HepG2 (cell line): ENCODE results near the gene CRNN. TPM values are rescaled to one million over a fixed set of nuclear protein-coding genes. Genes with fewer than 3 reads are reported as not detected.

ENCODE experiments used
- ATAC-seq: fragments of 200-7000 bp; cut with Tn5 transposase; 3 replicates; pipeline ENCODE4 v1.9.1; 2020; ENCODE audit warnings: mild to moderate bottlenecking, moderate library complexity
- BruUV-seq: library from RNA; stranded (reverse); fragments of 400-500 nt; replicated peaks from 2 replicates; lab custom pipeline; 2021; lab: Mats Ljungman, UMichigan
- CTCF ChIA-PET: fragments of 300-600 bp; formaldehyde crosslinking; extraction: SDS; loops from one replicate; lab custom pipeline; 2021; ENCODE audit warnings: low total read pairs, inconsistent platforms, low intra/inter-chr PET ratio; lab: Yijun Ruan, JAX
- POLR2A ChIA-PET: fragments of 350-600 bp; sonication (Branson Sonifier 250); formaldehyde crosslinking; loops from one replicate; lab custom pipeline; 2020; ENCODE audit warnings: antibody characterized with exemption, inconsistent platforms; lab: Yijun Ruan, JAX
- DNase-seq: peaks from one replicate; pipeline ENCODE4 v3.0.0-alpha.2; 2015; ENCODE audit warnings: low spot score
- FAIRE-seq: peaks from 3 replicates; lab custom pipeline; 2011; peaks lifted over from hg19 to GRCh38; lab: Jason Lieb, UNC
- H2AFZ ChIP-seq: one replicate; pipeline ENCODE4 v1.6.1; 2011; ENCODE audit warnings: low read length, inconsistent platforms
- H3K27ac ChIP-seq: fragments of 300-600 bp; 3 replicates; pipeline ENCODE4 v1.8.0; 2011; ENCODE audit warnings: mixed run types, mild to moderate bottlenecking, mixed read lengths, low read length, inconsistent platforms; ENCODE audit not compliant: insufficient read depth; ENCODE audit errors: extremely low read length
- H3K27me3 ChIP-seq, 2 experiments: fragments of 200-600 bp in 1 of 2; 2 replicates in 1 of 2; 3 replicates in 1 of 2; pipeline versions ENCODE4 v1.6.0 to v1.8.0; 2011; ENCODE audit warnings: low read length in 2 of 2, mild to moderate bottlenecking in 2 of 2, moderate library complexity in 2 of 2, inconsistent platforms in 1 of 2; ENCODE audit not compliant: insufficient read depth in 2 of 2, control insufficient read depth in 1 of 2
- H3K36me3 ChIP-seq, 2 experiments: fragments of 200-600 bp in 1 of 2; replicated peaks in 1 of 2; 2 replicates in 1 of 2; 3 replicates in 1 of 2; pipeline versions ENCODE4 v1.5.1 to v1.8.0; 2011; ENCODE audit warnings: low read length in 2 of 2, inconsistent platforms in 1 of 2; ENCODE audit not compliant: insufficient read depth in 2 of 2, control insufficient read depth in 1 of 2
- H3K4me1 ChIP-seq: 2 replicates; pipeline ENCODE4 v1.5.1; 2012; ENCODE audit warnings: low read length, inconsistent platforms; ENCODE audit not compliant: insufficient read depth
- H3K4me2 ChIP-seq: 2 replicates; pipeline ENCODE4 v1.6.0; 2011; ENCODE audit warnings: low read depth, low read length, inconsistent platforms
- H3K4me3 ChIP-seq, 3 experiments: fragments of 200-600 bp in 1 of 3; sonication (generic), shearing (Covaris generic) in 1 of 3; replicated peaks in 1 of 3; 2 replicates each; pipeline ENCODE4 v1.5.1; 2011 to 2016; ENCODE audit warnings: low read length in 3 of 3, inconsistent platforms in 2 of 3, low read depth in 2 of 3, mild to moderate bottlenecking in 2 of 3, control low read depth in 1 of 3, mixed read lengths in 1 of 3; ENCODE audit not compliant: insufficient read depth in 1 of 3
- H3K79me2 ChIP-seq: one replicate; pipeline ENCODE4 v1.6.1; 2011; ENCODE audit warnings: low read length, inconsistent platforms; ENCODE audit not compliant: insufficient read depth
- H3K9ac ChIP-seq: 2 replicates; pipeline ENCODE4 v1.6.0; 2011; ENCODE audit warnings: mild to moderate bottlenecking, low read depth, low read length, inconsistent platforms; ENCODE audit not compliant: insufficient read depth
- H3K9me3 ChIP-seq: 2 replicates; pipeline ENCODE4 v1.5.1; 2012; ENCODE audit warnings: mild to moderate bottlenecking, low read length
- H4K20me1 ChIP-seq: 2 replicates; pipeline ENCODE4 v1.6.0; 2011; ENCODE audit warnings: inconsistent platforms, mild to moderate bottlenecking, low read length, moderate library complexity; ENCODE audit not compliant: insufficient read depth
- CTCF ChIP-seq: sonication (generic); formaldehyde crosslinking; IDR thresholded peaks from 2 replicates; pipeline ENCODE4 v1.5.0; 2020; ENCODE audit warnings: mild to moderate bottlenecking, missing genetic modification reagents, moderate library complexity
- MAZ ChIP-seq, 2 experiments: sonication (generic) in 1 of 2; formaldehyde crosslinking in 1 of 2; IDR thresholded peaks; 2 replicates each; pipeline versions ENCODE4 v1.5.0 to v1.6.1; 2012 to 2020; ENCODE audit warnings: low read depth in 2 of 2, mild to moderate bottlenecking in 2 of 2, borderline replicate concordance in 1 of 2, improper control_type of control experiment in 1 of 2, low read length in 1 of 2, missing genetic modification reagents in 1 of 2, moderate library complexity in 1 of 2
- ONECUT2 ChIP-seq: sonication (generic); formaldehyde crosslinking; IDR thresholded peaks from 2 replicates; pipeline ENCODE4 v1.4.0; 2020; ENCODE audit warnings: missing genetic modification reagents
- SMC3 ChIP-seq: IDR thresholded peaks from 2 replicates; pipeline ENCODE4 v1.6.1; 2011; ENCODE audit warnings: low read length, improper control_type of control experiment
- SNAPC2 ChIP-seq: sonication (generic); formaldehyde crosslinking; IDR thresholded peaks from 2 replicates; pipeline ENCODE4 v1.8.1; 2022; ENCODE audit warnings: mild to moderate bottlenecking, missing genetic modification reagents
- STAG1 ChIP-seq: sonication (generic); formaldehyde crosslinking; IDR thresholded peaks from 2 replicates; pipeline ENCODE4 v1.4.0; 2020; ENCODE audit warnings: missing genetic modification reagents
- TCF12 ChIP-seq, 2 experiments: fragments of 450-650 bp in 1 of 2; sonication (generic) in 1 of 2; formaldehyde crosslinking in 1 of 2; IDR thresholded peaks; 2 replicates each; pipeline versions ENCODE4 v1.6.1 to v1.8.0; 2017 to 2022; ENCODE audit warnings: antibody characterized with exemption in 1 of 2, mild to moderate bottlenecking in 1 of 2, missing genetic modification reagents in 1 of 2, moderate library complexity in 1 of 2
- U2AF2 ChIP-seq: fragments of 200-400 bp; formaldehyde crosslinking; IDR thresholded peaks from 2 replicates; pipeline ENCODE4 v1.6.1; 2017; ENCODE audit warnings: low read depth, mild to moderate bottlenecking, low read length
- ZNF230 ChIP-seq: sonication (generic); formaldehyde crosslinking; IDR thresholded peaks from 2 replicates; pipeline ENCODE4 v1.4.0; 2020; ENCODE audit warnings: mild to moderate bottlenecking, missing genetic modification reagents
- ZNF607 ChIP-seq: sonication (generic); formaldehyde crosslinking; IDR thresholded peaks from 2 replicates; pipeline ENCODE4 v1.5.1; 2020; ENCODE audit warnings: missing genetic modification reagents, mild to moderate bottlenecking, borderline replicate concordance
- WGBS: methylation state at CpG from one replicate; pipeline ENCODE4 v1.1.6; 2017; ENCODE audit warnings: low lambda C conversion rate; 5-methylcytosine and 5-hydroxymethylcytosine counted together
- in situ Hi-C: cut with HindIII; loops from 2 replicates; pipeline ENCODE4 v1.10.0; 2017; ENCODE audit warnings: low pct_unique_long_range_greater_than_20kb; ENCODE audit not compliant: extremely low pct_ligation_motif_present
- intact Hi-C: fragments of 100-400 bp; cut with micrococcal nuclease; formaldehyde crosslinking; loops from one replicate; pipeline ENCODE4 v1.10.0; 2022; ENCODE audit not compliant: unreplicated experiment
- polyA plus RNA-seq, 8 experiments: library from polyadenylated mRNA; depleted of rRNA in 3 of 8; stranded (reverse) in 7 of 8; unstranded in 1 of 8; fragments of >200 nt; fragmentation: Illumina TruSeq in 4 of 8; extraction: Trizol in 4 of 8; gene quantifications; 2 replicates each; pipeline versions ENCODE4 v1.2.1 to v1.2.3, GENCODE V29; 2011 to 2016; ENCODE audit warnings: low read depth in 4 of 8, missing spikeins in 1 of 8, mixed read lengths in 1 of 8; ENCODE audit not compliant: insufficient read depth in 1 of 8
- total RNA-seq, 5 experiments: library from RNA; depleted of rRNA; stranded (reverse); fragments of >200 nt; fragmentation: Illumina TruSeq; extraction: Trizol; gene quantifications; 2 replicates each; pipeline ENCODE4 v1.2.3, GENCODE V29; 2016; ENCODE audit warnings: low read depth in 1 of 5
- TF ChIP-seq, protein P1 (sequence below): IDR thresholded peaks from 2 replicates; pipeline ENCODE4 v1.6.1; 2016; ENCODE audit warnings: missing biosample characterization, missing genetic modification reagents, low read depth
- TF ChIP-seq, protein P2 (sequence below), 2 experiments: sonication (generic) in 1 of 2; formaldehyde crosslinking in 1 of 2; IDR thresholded peaks; 2 replicates each; pipeline versions ENCODE4 v1.4.0 to v1.6.1; 2018 to 2020; ENCODE audit warnings: missing genetic modification reagents in 2 of 2, borderline replicate concordance in 1 of 2, low read depth in 1 of 2, mild to moderate bottlenecking in 1 of 2, missing biosample characterization in 1 of 2

CRNN gene
- total and polyA plus RNA-seq, 2 of the 13 experiments (the other 11 are each of a cell fraction or from before 2014, with no cell fraction given) = not detected

- WGBS = under 1% methylated on average over 7 of the region's 8 CpGs
- Histone ChIP-seq H4K20me1 (no peaks in the 10 kb centered on the region), H3K27me3 (no peaks in the 10 kb centered on the region), H3K9me3 (no peaks in the 10 kb centered on the region), H3K4me3 (no peak overlapping the region), H3K36me3 (no peaks in the 10 kb centered on the region), H3K4me2 (no peak overlapping the region), H3K79me2 (no peaks in the 10 kb centered on the region), H3K27ac (no peak overlapping the region), H3K9ac (no peak overlapping the region)
- in situ Hi-C loops = no loop called here
- no TSS peak for BruUV-seq
- peak; percentile 25 for DNase-seq
- intact Hi-C loops = loop anchor here (1.0 to 10.0 kb wide), 3 partner anchors 42 to 996 kb away; partner anchors contain the start of gene S100A8
- CTCF ChIA-PET = interaction anchor here (0.9 to 3.7 kb wide), 3 partner anchors 42 to 63 kb away, joined by 3 to 14 read pairs (median 12); no protein-coding TSS in a partner anchor
- peak; percentile 91 for ATAC-seq
- POLR2A ChIA-PET = no interaction called here
- no peak for FAIRE-seq
- TF ChIP-seq SNAPC2 (CRISPR knock-in tag) (no peak), U2AF2 (no peak), MAZ (IDR thresholded peaks at IDR 0.05; ENCODE audit: borderline replicate concordance, low read depth, low read length) (no peak), MAZ (CRISPR knock-in tag; IDR thresholded peaks at IDR 0.05; ENCODE audit: low read depth) (no peak), TCF12 (IDR thresholded peaks at IDR 0.05) (no peak), TCF12 (CRISPR knock-in tag; IDR thresholded peaks at IDR 0.05) (no peak), CTCF (CRISPR knock-in tag) (peak; percentile 55), ZNF230 (CRISPR knock-in tag) (no peak), SMC3 (peak; percentile 66; the same call in 1 of the 2 replicates), STAG1 (CRISPR knock-in tag) (peak; percentile 23; the same call in 1 of the 2 replicates), ZNF607 (CRISPR knock-in tag) (no peak), ONECUT2 (CRISPR knock-in tag) (no peak)
- TF ChIP-seq, protein P1, sequence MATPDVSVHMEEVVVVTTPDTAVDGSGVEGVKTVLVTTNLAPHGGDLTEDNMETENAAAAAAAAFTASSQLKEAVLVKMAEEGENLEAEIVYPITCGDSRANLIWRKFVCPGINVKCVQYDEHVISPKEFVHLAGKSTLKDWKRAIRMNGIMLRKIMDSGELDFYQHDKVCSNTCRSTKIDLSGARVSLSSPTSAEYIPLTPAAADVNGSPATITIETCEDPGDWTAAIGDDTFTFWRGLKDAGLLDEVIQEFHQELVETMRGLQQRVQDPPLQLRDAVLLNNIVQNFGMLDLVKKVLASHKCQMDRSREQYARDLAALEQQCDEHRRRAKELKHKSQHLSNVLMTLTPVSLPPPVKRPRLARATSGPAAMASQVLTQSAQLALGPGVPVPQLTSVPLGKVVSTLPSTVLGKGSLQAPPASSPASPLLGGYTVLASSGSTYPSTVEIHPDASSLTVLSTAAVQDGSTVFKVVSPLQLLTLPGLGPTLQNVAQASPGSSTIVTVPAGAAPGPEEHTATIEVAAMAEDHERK (CRISPR knock-in tag) = no peak
- TF ChIP-seq, protein P2, sequence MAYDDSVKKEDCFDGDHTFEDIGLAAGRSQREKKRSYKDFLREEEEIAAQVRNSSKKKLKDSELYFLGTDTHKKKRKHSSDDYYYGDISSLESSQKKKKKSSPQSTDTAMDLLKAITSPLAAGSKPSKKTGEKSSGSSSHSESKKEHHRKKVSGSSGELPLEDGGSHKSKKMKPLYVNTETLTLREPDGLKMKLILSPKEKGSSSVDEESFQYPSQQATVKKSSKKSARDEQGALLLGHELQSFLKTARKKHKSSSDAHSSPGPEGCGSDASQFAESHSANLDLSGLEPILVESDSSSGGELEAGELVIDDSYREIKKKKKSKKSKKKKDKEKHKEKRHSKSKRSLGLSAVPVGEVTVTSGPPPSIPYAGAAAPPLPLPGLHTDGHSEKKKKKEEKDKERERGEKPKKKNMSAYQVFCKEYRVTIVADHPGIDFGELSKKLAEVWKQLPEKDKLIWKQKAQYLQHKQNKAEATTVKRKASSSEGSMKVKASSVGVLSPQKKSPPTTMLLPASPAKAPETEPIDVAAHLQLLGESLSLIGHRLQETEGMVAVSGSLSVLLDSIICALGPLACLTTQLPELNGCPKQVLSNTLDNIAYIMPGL (CRISPR knock-in tag; IDR thresholded peaks at IDR 0.05; ENCODE audit: borderline replicate concordance in 1 of 2, low read depth in 1 of 2) = 0 out of 4 replicates have a peak, but pooled peaks of 1 of the 2 experiments have one; percentile 23
- TF ChIP-seq, all 625 proteins: peak for 4
- Histone ChIP-seq H3K4me1 (no peaks in the 10 kb centered on the region), H2AFZ (no peak overlapping the region)
These were observed 15.0 kb downstream of the CRNN start for GRCh38 chr1:152398812-152399698.
